Measurements from ENCODE around the gene CREB5. TPM values are rescaled to one million over a fixed set of nuclear protein-coding genes. Genes with fewer than 3 reads are reported as not detected.

Gene CREB5
- total and polyA plus RNA-seq, 2 of the 8 experiments (the other 6 are each of a cell fraction or from before 2014, with no cell fraction given): 2.4 to 2.7 TPM

DNA sequence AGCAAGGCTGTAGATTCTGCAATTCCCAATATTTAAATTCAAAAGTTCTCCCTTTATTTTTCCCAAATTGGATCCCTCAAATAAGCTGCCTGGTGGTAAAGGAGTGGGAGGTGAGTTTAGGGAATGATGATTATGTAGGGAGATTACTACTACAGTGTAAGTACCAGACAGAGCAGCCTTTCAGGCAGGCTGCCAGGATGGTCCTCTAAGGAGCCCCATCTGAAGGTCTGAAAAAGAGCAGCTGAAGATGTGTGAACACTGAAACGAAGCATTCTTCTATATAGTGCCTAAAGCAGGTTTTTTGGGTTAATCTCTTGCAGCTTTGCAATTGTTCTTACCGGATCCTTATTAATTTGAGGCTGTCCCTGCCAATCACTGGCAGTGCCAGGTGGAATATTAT is 84.7 kb downstream of the CREB5 start:
- Histone ChIP-seq H2BK120ac (replicated peaks; ENCODE audit: low read depth, low read length) (no peak overlapping the region), H3K79me2 (ENCODE audit: control insufficient read depth in 1 of 2, insufficient read depth in 2 of 2, low read length in 2 of 2) (no peaks in the 10 kb centered on the region), H4K5ac (ENCODE audit: insufficient read length, low read depth, low read length) (no peak overlapping the region), H3K79me1 (ENCODE audit: low read depth, low read length) (no peaks in the 10 kb centered on the region), H3K4me1 (replicated peaks in 1 of 4; ENCODE audit: control insufficient read depth in 3 of 4, insufficient read depth in 4 of 4, low read length in 3 of 4) (no peaks in the 10 kb centered on the region), H2BK5ac (ENCODE audit: low read depth, low read length) (no peak overlapping the region), H3K18ac (ENCODE audit: extremely low read depth, low read length) (no peak overlapping the region), H4K20me1 (replicated peaks in 1 of 2; ENCODE audit: control insufficient read depth in 1 of 2, insufficient read depth in 2 of 2, low read length in 2 of 2) (no peaks in the 10 kb centered on the region), H2AK5ac (ENCODE audit: low read depth, low read length) (no peak overlapping the region), H3K4ac (replicated peaks; ENCODE audit: insufficient read length, low read depth, low read length) (no peak overlapping the region), H2BK12ac (ENCODE audit: low read depth, low read length) (no peak overlapping the region), H3K4me3 (ENCODE audit: extremely low read depth in 1 of 4, insufficient read depth in 2 of 4, low read depth in 3 of 4, low read length in 4 of 4) (no peak overlapping the region), H3K23ac (ENCODE audit: insufficient read length) (no peak overlapping the region), H2BK20ac (ENCODE audit: low read length) (no peak overlapping the region), H3K9ac (replicated peaks in 1 of 4; ENCODE audit: extremely low read depth in 1 of 4, low read depth in 3 of 4, low read length in 3 of 4) (no peak overlapping the region), H4K8ac (ENCODE audit: extremely low read depth, insufficient read depth, low read length) (no peak overlapping the region), H3K56ac (replicated peaks; ENCODE audit: insufficient read length, low read depth, low read length) (no peak overlapping the region), H3K27me3 (replicated peaks in 1 of 4; ENCODE audit: control insufficient read depth in 3 of 4, extremely low read depth in 1 of 4, insufficient read depth in 3 of 4, low read length in 3 of 4) (no peaks in the 10 kb centered on the region), H3K9me3 (ENCODE audit: insufficient read depth in 2 of 2, low read depth in 1 of 2, low read length in 1 of 2) (no peaks in the 10 kb centered on the region), H2BK15ac (ENCODE audit: low read length) (no peak overlapping the region), H2AFZ (ENCODE audit: low read length) (no peak overlapping the region), H3K23me2 (ENCODE audit: low read depth, low read length) (no peaks in the 10 kb centered on the region), H4K91ac (replicated peaks; ENCODE audit: insufficient read length, low read length) (no peak overlapping the region), H3K14ac (ENCODE audit: insufficient read length) (no peak overlapping the region), H3K36me3 (ENCODE audit: control insufficient read depth in 2 of 4, insufficient read depth in 4 of 4, low read length in 3 of 4) (no peaks in the 10 kb centered on the region), H3K27ac (ENCODE audit: low read depth, low read length) (no peak overlapping the region), H3K4me2 (ENCODE audit: insufficient read depth in 1 of 2, low read depth in 2 of 2, low read length in 2 of 2) (no peak overlapping the region)
- CTCF ChIA-PET (ENCODE audit: partially characterized antibody): interaction anchor here (0.7 kb wide), 1 partner anchor 10 kb away, joined by 3 read pairs; no protein-coding TSS in a partner anchor
- 85% methylated on average over 2 of the region's 2 CpGs; no CpG with 5 or more reads in 1 of the 2 experiments for WGBS, 2 experiments (ENCODE audit: extremely low coverage in 1 of 2, insufficient coverage in 1 of 2, insufficient read length in 1 of 2, insufficient replicate concordance in 2 of 2, low coverage in 1 of 2, low lambda C conversion rate in 2 of 2, missing lambda C conversion rate in 1 of 2)
- POLR2A ChIA-PET (ENCODE audit: partially characterized antibody): no interaction called here
- no peak for TF ChIP-seq TCF12 (IDR thresholded peaks at IDR 0.05; ENCODE audit: low read depth, low read length)
- no peak for TF ChIP-seq CREB1 (IDR thresholded peaks at IDR 0.05)
- TF ChIP-seq GTF2F1 (IDR thresholded peaks at IDR 0.05; ENCODE audit: borderline replicate concordance, low read depth, low read length): no peak
- no peak for TF ChIP-seq CBX5 (IDR thresholded peaks at IDR 0.05; ENCODE audit: low read depth, low read length)
- no peak for TF ChIP-seq GABPA (IDR thresholded peaks at IDR 0.05; ENCODE audit: borderline replicate concordance, insufficient read depth, low read length)
- no peak for TF ChIP-seq SAP30 (IDR thresholded peaks at IDR 0.05; ENCODE audit: insufficient read depth, insufficient replicate concordance, low read length)
- no peak for TF ChIP-seq SIX5 (IDR thresholded peaks at IDR 0.05; ENCODE audit: low read depth, low read length)
- TF ChIP-seq RBBP5 (IDR thresholded peaks at IDR 0.05; ENCODE audit: borderline replicate concordance, low read depth, low read length): no peak
- no peak for TF ChIP-seq KDM1A (IDR thresholded peaks at IDR 0.05; ENCODE audit: borderline replicate concordance, low read length)
- no peak for DNase-seq (ENCODE audit: low read depth in 1 of 2, low spot score in 2 of 2)
- FAIRE-seq: no peak
